CD14-positive monocyte (primary cell): Measurements from ENCODE around the gene RITA1. TPM values are rescaled to one million over a fixed set of nuclear protein-coding genes. Genes with fewer than 3 reads are reported as not detected.

Experiments
- DNase-seq, 3 donors: peaks; one replicate each; pipeline ENCODE4 v3.0.0-alpha.2; 2011 to 2022
- H2AFZ ChIP-seq: 2 replicates; pipeline ENCODE4 v1.6.0; 2012; ENCODE audit warnings: mild to moderate bottlenecking, low read depth, low read length, inconsistent platforms; ENCODE audit not compliant: insufficient read depth, poor library complexity, severe bottlenecking
- H3K27ac ChIP-seq, 2 donors: 1 replicate in 1 of 2; 2 replicates in 1 of 2; pipeline ENCODE4 v1.5.1; 2012 to 2013; ENCODE audit warnings: low read length in 2 of 2, control low read depth in 1 of 2, inconsistent platforms in 1 of 2, low read depth in 1 of 2, mild to moderate bottlenecking in 1 of 2
- H3K27me3 ChIP-seq, 2 donors: one replicate each; pipeline versions ENCODE4 v1.6.0 to v1.6.1; 2011 to 2013; ENCODE audit warnings: low read length in 2 of 2; ENCODE audit not compliant: control insufficient read depth in 2 of 2, insufficient read depth in 2 of 2
- H3K36me3 ChIP-seq, 2 donors: replicated peaks in 1 of 2; 1 replicate in 1 of 2; 2 replicates in 1 of 2; pipeline versions ENCODE4 v1.5.1 to v1.6.1; 2012 to 2013; ENCODE audit warnings: low read length in 2 of 2, control low read depth in 1 of 2, inconsistent platforms in 1 of 2, mild to moderate bottlenecking in 1 of 2; ENCODE audit not compliant: insufficient read depth in 2 of 2, control insufficient read depth in 1 of 2
- H3K4me1 ChIP-seq, 2 donors: 1 replicate in 1 of 2; 2 replicates in 1 of 2; pipeline versions ENCODE4 v1.5.1 to v1.6.1; 2012 to 2013; ENCODE audit warnings: low read length in 2 of 2, control low read depth in 1 of 2, inconsistent platforms in 1 of 2, mild to moderate bottlenecking in 1 of 2, moderate library complexity in 1 of 2; ENCODE audit not compliant: insufficient read depth in 2 of 2, control insufficient read depth in 1 of 2
- H3K4me2 ChIP-seq: replicated peaks from 2 replicates; pipeline ENCODE3; 2012; ENCODE audit warnings: low read length, moderate library complexity, mild to moderate bottlenecking; ENCODE audit not compliant: poor library complexity, severe bottlenecking; ENCODE audit errors: extremely low read depth
- H3K4me3 ChIP-seq, 3 experiments: fragments of 200-600 bp in 1 of 3; sonication (generic) in 1 of 3; replicated peaks in 1 of 3; 1 replicate in 2 of 3; 2 replicates in 1 of 3; pipeline ENCODE4 v1.5.1; 2011 to 2013; ENCODE audit warnings: low read length in 3 of 3, mild to moderate bottlenecking in 3 of 3, control low read depth in 2 of 3, low read depth in 2 of 3, inconsistent platforms in 1 of 3, moderate library complexity in 1 of 3
- H3K79me2 ChIP-seq: 2 replicates; pipeline ENCODE4 v1.6.0; 2012; ENCODE audit warnings: mild to moderate bottlenecking, control low read depth, inconsistent platforms, low read length, moderate library complexity; ENCODE audit not compliant: insufficient read depth
- H3K9ac ChIP-seq: 2 replicates; pipeline ENCODE4 v1.6.0; 2017; ENCODE audit warnings: low read length, mild to moderate bottlenecking; ENCODE audit not compliant: insufficient read depth, poor library complexity, severe bottlenecking
- H3K9me3 ChIP-seq, 2 donors: replicated peaks in 1 of 2; 1 replicate in 1 of 2; 2 replicates in 1 of 2; pipeline versions ENCODE4 v1.5.1 to v1.6.1; 2012 to 2013; ENCODE audit warnings: low read length in 2 of 2, control low read depth in 1 of 2; ENCODE audit not compliant: control insufficient read depth in 1 of 2, insufficient read depth in 1 of 2
- H4K20me1 ChIP-seq: 2 replicates; pipeline ENCODE4 v1.6.0; 2012; ENCODE audit warnings: mild to moderate bottlenecking, low read length, control low read depth, moderate library complexity; ENCODE audit not compliant: insufficient read depth
- H3K27ac Mint-ChIP-seq, 7 donors: one replicate each; pipeline ENCODE4 v1.8.0; 2020; ENCODE audit warnings: mild to moderate bottlenecking in 7 of 7, mixed read lengths in 7 of 7, moderate library complexity in 6 of 7, inconsistent platforms in 2 of 7
- H3K27me3 Mint-ChIP-seq, 3 donors: one replicate each; pipeline ENCODE4 v1.8.0; 2021 to 2022; ENCODE audit warnings: low read depth in 3 of 3, mild to moderate bottlenecking in 3 of 3, mixed read lengths in 3 of 3, moderate library complexity in 3 of 3, inconsistent platforms in 1 of 3
- H3K36me3 Mint-ChIP-seq, 2 donors: one replicate each; pipeline ENCODE4 v1.8.0; 2020; ENCODE audit warnings: mixed read lengths in 2 of 2, inconsistent platforms in 1 of 2, mild to moderate bottlenecking in 1 of 2
- H3K4me1 Mint-ChIP-seq: one replicate; pipeline ENCODE4 v1.8.0; 2020; ENCODE audit warnings: mild to moderate bottlenecking, mixed read lengths
- H3K4me3 Mint-ChIP-seq, 2 donors: one replicate each; pipeline ENCODE4 v1.8.0; 2020; ENCODE audit warnings: mild to moderate bottlenecking in 2 of 2, mixed read lengths in 2 of 2, moderate library complexity in 1 of 2
- H3K9me3 Mint-ChIP-seq, 7 donors: one replicate each; pipeline ENCODE4 v1.8.0; 2020 to 2022; ENCODE audit warnings: mixed read lengths in 7 of 7, mild to moderate bottlenecking in 6 of 7, moderate library complexity in 6 of 7, inconsistent platforms in 2 of 7
- CTCF ChIP-seq: fragments of 200-600 bp; IDR thresholded peaks from one replicate; pipeline ENCODE4 v1.8.0; 2022; ENCODE audit warnings: antibody characterized with exemption, mild to moderate bottlenecking
- WGBS: methylation state at CpG from one replicate; pipeline ENCODE4 v1.1.5; 2013; ENCODE audit warnings: missing lambda C conversion rate; ENCODE audit not compliant: insufficient coverage; 5-methylcytosine and 5-hydroxymethylcytosine counted together
- intact Hi-C, 2 donors: fragments of 100-400 bp; cut with micrococcal nuclease; formaldehyde crosslinking; loops; one replicate each; pipeline versions ENCODE4 v1.15.0 to v1.15.1; 2023
- polyA plus RNA-seq, 3 donors: library from polyadenylated mRNA; depleted of rRNA in 1 of 3; unstranded in 2 of 3; stranded (reverse) in 1 of 3; fragments of 300-500 nt in 2 of 3; fragments of >200 nt in 1 of 3; fragmentation: Illumina TruSeq in 2 of 3; gene quantifications; 1 replicate in 2 of 3; 2 replicates in 1 of 3; pipeline ENCODE4 v1.2.3, GENCODE V29; 2012 to 2021

The RITA1 gene
- polyA plus RNA-seq, 3 donors: 4.9 to 17.6 (median 16.4) TPM

- no peak for TF ChIP-seq CTCF
- Mint-ChIP-seq H3K9me3 (peaks cover 0 to 4% (median 0%) of the 10 kb centered on the region in 7 donors), H3K27ac (peak overlapping the region in 6 of 7 donors; percentile 50 to 86 (median 68)), H3K27me3 (peaks cover 0 to 3% (median 1%) of the 10 kb centered on the region in 3 donors), H3K4me3 (peak overlapping the region in 1 of 2 donors; percentile 11), H3K4me1 (peaks cover 65% of the 10 kb centered on the region), H3K36me3 (peaks cover 2 to 4% of the 10 kb centered on the region in 2 donors)
- Histone ChIP-seq H3K4me3 (no peak overlapping the region), H3K4me1 (peaks cover 68 to 69% of the 10 kb centered on the region in 2 donors), H4K20me1 (no peaks in the 10 kb centered on the region), H3K9ac (peak overlapping the region; percentile 2), H3K36me3 (no peaks in the 10 kb centered on the region), H3K4me2 (no peak overlapping the region), H3K9me3 (no peaks in the 10 kb centered on the region), H3K27ac (peak overlapping the region in 1 of 2 donors; percentile 52), H2AFZ (no peak overlapping the region), H3K79me2 (no peaks in the 10 kb centered on the region), H3K27me3 (no peaks in the 10 kb centered on the region)
- DNase-seq: peak; percentile 43 to 69 (median 55)
- WGBS: 79% methylated on average over 9 of the region's 12 CpGs
- intact Hi-C loops: loop anchor here (5.0 to 10.0 kb wide), 2 partner anchors 37 to 225 kb away; partner anchors contain the start of gene SDSL (in 2 of the 2)
Measured at GRCh38 chr12:113200021-113200797, 14.7 kb downstream of the RITA1 start.

GRCh38 chr12:113201187-113202177 is 16.0 kb downstream of the RITA1 start:
- Histone ChIP-seq H3K36me3 (no peaks in the 10 kb centered on the region), H2AFZ (no peak overlapping the region), H3K27me3 (no peaks in the 10 kb centered on the region), H3K9me3 (no peaks in the 10 kb centered on the region), H3K9ac (no peak overlapping the region), H3K4me3 (no peak overlapping the region), H3K4me2 (no peak overlapping the region), H3K79me2 (no peaks in the 10 kb centered on the region), H3K27ac (no peak overlapping the region), H3K4me1 (peaks cover 77 to 81% of the 10 kb centered on the region in 2 donors), H4K20me1 (no peaks in the 10 kb centered on the region)
- WGBS: 96% methylated on average over 13 of the region's 14 CpGs
- H3K4me3 Mint-ChIP-seq: no peak overlapping the region
- no peak for DNase-seq
- H3K9me3 Mint-ChIP-seq: peaks cover 0 to 7% (median 0%) of the 10 kb centered on the region in 7 donors
- H3K36me3 Mint-ChIP-seq: peaks cover 3 to 5% of the 10 kb centered on the region in 2 donors
- intact Hi-C loops: loop anchor here (5.0 to 10.0 kb wide), 2 partner anchors 36 to 223 kb away; partner anchors contain the start of gene SDSL (in 2 of the 2)
- H3K4me1 Mint-ChIP-seq: peaks cover 72% of the 10 kb centered on the region
- H3K27me3 Mint-ChIP-seq: peaks cover 0 to 4% (median 1%) of the 10 kb centered on the region in 3 donors
- peak overlapping the region in 5 of 7 donors; percentile 30 to 85 (median 63) for H3K27ac Mint-ChIP-seq
- no peak for TF ChIP-seq CTCF
